Hepatocyte (in vitro differentiated cells): Measurements from ENCODE around the gene PPP1R9A.

ENCODE experiments used
- EZH2 ChIP-seq: fragments of 200-600 bp; sonication (generic); IDR thresholded peaks from 2 replicates; pipeline ENCODE4 v1.6.1; 2016; ENCODE audit warnings: antibody characterized with exemption, mild to moderate bottlenecking, borderline replicate concordance
- EZH2phosphoT487 ChIP-seq: fragments of 200-600 bp; sonication (generic); IDR thresholded peaks from one replicate; pipeline ENCODE4 v1.6.1; 2018; ENCODE audit warnings: antibody characterized with exemption, mild to moderate bottlenecking, low read depth, moderate library complexity; ENCODE audit not compliant: unreplicated experiment, severe bottlenecking
- TF ChIP-seq, protein P1 (sequence below): fragments of 200-600 bp; sonication (generic); IDR thresholded peaks from 2 replicates; pipeline ENCODE4 v1.5.1; 2016; ENCODE audit warnings: antibody characterized with exemption, mild to moderate bottlenecking; ENCODE audit not compliant: poor library complexity

DNA sequence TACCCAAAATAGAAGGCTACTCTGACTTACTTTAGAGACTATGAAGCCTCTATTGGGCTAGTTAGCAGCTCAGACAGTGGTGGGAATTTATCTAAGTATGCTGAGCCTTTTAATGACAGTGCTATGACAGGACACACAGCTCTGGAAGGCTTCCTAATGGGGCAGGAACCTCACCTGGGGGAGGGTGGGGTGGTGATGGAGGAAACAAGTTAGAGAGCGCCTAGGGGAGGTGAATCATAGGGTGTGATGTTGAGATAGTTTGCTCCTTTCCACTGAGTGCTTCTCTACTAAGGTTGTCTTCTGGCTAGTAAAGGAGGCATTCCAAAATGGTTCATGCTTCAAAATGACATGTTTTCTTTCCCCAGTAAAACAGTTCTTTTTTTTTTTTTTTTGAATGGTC is 42.1 kb downstream of the PPP1R9A start:
- TF ChIP-seq, protein P1, sequence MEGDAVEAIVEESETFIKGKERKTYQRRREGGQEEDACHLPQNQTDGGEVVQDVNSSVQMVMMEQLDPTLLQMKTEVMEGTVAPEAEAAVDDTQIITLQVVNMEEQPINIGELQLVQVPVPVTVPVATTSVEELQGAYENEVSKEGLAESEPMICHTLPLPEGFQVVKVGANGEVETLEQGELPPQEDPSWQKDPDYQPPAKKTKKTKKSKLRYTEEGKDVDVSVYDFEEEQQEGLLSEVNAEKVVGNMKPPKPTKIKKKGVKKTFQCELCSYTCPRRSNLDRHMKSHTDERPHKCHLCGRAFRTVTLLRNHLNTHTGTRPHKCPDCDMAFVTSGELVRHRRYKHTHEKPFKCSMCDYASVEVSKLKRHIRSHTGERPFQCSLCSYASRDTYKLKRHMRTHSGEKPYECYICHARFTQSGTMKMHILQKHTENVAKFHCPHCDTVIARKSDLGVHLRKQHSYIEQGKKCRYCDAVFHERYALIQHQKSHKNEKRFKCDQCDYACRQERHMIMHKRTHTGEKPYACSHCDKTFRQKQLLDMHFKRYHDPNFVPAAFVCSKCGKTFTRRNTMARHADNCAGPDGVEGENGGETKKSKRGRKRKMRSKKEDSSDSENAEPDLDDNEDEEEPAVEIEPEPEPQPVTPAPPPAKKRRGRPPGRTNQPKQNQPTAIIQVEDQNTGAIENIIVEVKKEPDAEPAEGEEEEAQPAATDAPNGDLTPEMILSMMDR, result no peak
- no peak for TF ChIP-seq EZH2phosphoT487
- TF ChIP-seq EZH2, result no peak
